Stimulated activated memory B cell treated with anti-CD40 and anti-IgM and Interleukin-4, amounts not matched to agents 10 μg/mL and 1 μg/mL and 100 μg/mL, for 72 hours (primary cell): ENCODE measurements around the gene RTN4RL2.
A peak's percentile ranks its signal among the peaks of the same experiment; 100 is the strongest.

ENCODE experiments used
- ATAC-seq: fragments of 150-1000 bp; cut with Tn5 transposase; 2 replicates; pipeline ENCODE4 v1.10.0; 2021
- H3K27ac Mint-ChIP-seq: one replicate; pipeline ENCODE4 v1.8.0; 2022; ENCODE audit warnings: mild to moderate bottlenecking, mixed read lengths
- H3K27me3 Mint-ChIP-seq: one replicate; pipeline ENCODE4 v1.8.0; 2022; ENCODE audit warnings: mixed read lengths
- H3K36me3 Mint-ChIP-seq: one replicate; pipeline ENCODE4 v1.8.0; 2022; ENCODE audit warnings: mixed read lengths
- H3K4me1 Mint-ChIP-seq: one replicate; pipeline ENCODE4 v1.8.0; 2022; ENCODE audit warnings: mixed read lengths
- H3K4me3 Mint-ChIP-seq: one replicate; pipeline ENCODE4 v1.8.0; 2022; ENCODE audit warnings: mild to moderate bottlenecking, moderate library complexity, mixed read lengths
- H3K9me3 Mint-ChIP-seq: one replicate; pipeline ENCODE4 v1.8.0; 2022; ENCODE audit warnings: mixed read lengths

RTN4RL2 gene

DNA sequence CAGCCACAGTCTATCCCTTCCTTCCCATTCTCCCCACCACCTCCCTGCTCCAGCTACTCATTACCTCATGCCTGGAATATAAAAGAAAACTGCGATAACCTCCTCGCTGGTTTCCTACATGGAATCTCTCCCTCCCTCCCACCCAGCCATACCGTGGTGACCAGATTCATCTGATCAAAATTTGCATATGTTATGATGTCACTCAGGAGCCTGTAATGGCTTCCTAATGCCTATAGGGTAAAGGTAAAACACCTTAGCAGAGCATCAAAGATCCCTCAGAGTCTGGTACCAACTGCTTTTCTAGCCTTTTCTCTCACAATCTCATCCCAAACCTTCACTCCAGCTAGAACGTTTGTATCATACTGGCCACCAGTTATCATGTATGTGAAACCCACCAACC is 19.6 kb downstream of the RTN4RL2 start:
- ATAC-seq = no peak
- H3K4me3 Mint-ChIP-seq = no peak overlapping the region
- H3K27me3 Mint-ChIP-seq = peaks cover 49% of the 10 kb centered on the region
- peaks cover 72% of the 10 kb centered on the region for H3K4me1 Mint-ChIP-seq
- H3K9me3 Mint-ChIP-seq = no peaks in the 10 kb centered on the region
- no peaks in the 10 kb centered on the region for H3K36me3 Mint-ChIP-seq
- no peak overlapping the region for H3K27ac Mint-ChIP-seq

DNA sequence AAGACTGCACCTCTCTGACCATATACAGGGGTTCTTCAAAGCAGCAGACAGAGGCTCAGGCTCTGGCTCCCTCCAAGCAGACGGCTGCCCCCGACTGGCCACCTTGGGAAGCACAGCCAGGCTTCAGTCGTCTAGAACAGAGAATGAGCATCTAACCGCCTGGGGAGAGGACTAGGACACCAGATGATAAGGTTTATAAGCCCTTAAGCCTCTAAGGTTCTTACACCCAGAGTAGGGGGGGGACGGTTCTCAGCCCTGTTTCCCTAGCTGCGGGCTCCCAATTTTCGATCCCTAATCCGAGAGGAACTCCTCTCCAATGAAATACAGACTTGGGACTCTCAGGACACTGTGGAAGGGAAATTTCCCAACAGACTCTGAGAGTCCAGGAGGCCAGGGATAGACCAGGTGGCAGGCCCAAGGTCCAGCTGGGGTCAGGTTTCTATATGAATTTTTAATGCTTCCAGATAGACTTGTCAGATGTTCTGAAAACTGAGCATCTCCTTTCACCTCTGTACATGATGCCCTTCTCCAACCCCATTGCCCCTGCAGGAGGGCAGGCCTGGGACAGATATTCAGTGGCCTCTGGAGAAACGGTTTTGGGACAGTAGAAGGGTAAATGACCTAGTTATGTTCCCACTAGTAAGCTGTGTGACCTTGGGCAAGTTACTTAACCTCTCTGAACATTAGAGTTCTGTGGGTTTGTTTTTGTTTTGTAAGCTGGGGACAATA is 20.2 kb downstream of the RTN4RL2 start:
- Mint-ChIP-seq H3K36me3 (no peaks in the 10 kb centered on the region), H3K9me3 (no peaks in the 10 kb centered on the region), H3K27me3 (peaks cover 49% of the 10 kb centered on the region), H3K4me3 (no peak overlapping the region), H3K27ac (no peak overlapping the region), H3K4me1 (peaks cover 72% of the 10 kb centered on the region)
- ATAC-seq = peak; percentile 36

DNA sequence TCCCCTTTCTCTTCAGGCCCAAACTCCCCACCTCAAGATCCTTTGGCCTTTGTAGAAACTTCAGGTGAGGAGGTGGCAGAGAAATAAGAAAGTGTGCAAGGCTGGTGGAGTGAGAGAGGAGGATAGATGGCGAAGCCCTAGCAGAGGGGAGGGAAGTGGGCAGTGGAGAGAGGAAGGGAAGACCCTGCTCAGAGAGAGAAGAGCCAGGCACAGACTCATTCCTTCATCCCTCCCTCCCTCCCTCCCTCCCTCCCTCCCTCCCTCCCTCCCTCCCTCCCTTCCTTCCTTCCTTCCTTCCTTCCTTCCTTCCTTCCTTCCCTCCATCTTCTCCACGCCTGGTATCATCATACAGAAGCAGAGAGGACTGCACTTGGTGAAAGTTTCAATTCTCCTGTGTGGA is 21.0 kb downstream of the RTN4RL2 start:
- Mint-ChIP-seq H3K4me3 (no peak overlapping the region), H3K27me3 (peaks cover 49% of the 10 kb centered on the region), H3K9me3 (no peaks in the 10 kb centered on the region), H3K36me3 (no peaks in the 10 kb centered on the region), H3K27ac (no peak overlapping the region), H3K4me1 (peaks cover 64% of the 10 kb centered on the region)
- ATAC-seq = no peak

DNA sequence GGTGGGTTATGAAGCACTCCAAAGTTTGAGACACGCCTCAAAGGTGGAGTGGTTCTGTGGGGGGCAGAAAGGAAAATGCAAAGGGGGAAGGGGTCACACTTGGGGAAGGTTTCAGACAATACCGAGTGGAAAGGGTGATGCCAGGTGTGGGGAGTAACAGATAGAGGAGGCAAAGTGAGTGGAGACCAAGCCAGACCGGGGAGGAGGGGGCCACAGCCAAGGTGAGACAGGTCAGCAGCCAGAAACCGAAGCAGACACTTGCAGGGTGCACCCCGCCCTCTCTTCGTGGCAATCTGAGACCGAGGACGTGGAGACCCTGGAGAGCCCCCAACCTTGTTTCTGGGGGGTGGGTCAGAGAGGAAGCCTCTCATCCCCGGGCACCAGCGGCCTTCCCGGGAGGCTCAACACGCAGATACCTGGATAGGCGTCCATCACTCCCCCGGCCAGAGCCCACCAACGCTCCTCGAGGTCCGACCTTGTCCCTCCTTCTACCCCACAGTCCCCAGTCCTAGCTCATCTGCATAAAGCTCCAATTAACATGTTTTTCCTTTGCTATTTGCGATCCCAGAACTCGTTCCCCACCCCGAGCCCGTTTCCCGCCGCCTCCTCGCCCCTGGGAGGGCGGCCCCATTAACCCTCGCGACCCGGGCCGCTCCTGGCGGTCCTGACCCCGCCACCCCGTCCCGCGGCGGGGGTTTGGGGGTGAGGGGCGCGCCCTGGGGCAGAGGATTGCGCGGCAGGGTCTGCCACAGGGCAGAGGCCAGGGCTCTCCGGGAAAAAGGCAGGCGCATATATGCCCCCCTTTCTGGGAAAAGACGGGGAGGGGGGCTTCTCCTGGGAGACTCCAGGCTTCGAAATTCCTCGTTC is 21.8 kb downstream of the RTN4RL2 start:
- Mint-ChIP-seq H3K4me3 (peak overlapping the region; percentile 12), H3K27ac (peak overlapping the region; percentile 57), H3K36me3 (no peaks in the 10 kb centered on the region), H3K9me3 (no peaks in the 10 kb centered on the region), H3K4me1 (peaks cover 60% of the 10 kb centered on the region), H3K27me3 (peaks cover 46% of the 10 kb centered on the region)
- no peak for ATAC-seq

- Mint-ChIP-seq H3K27me3 (peaks cover 38% of the 10 kb centered on the region), H3K36me3 (peaks cover 7% of the 10 kb centered on the region), H3K4me1 (peaks cover 57% of the 10 kb centered on the region), H3K4me3 (peak overlapping the region; percentile 73), H3K9me3 (no peaks in the 10 kb centered on the region), H3K27ac (peak overlapping the region; percentile 57)
- peak; percentile 58 for ATAC-seq
Measured at GRCh38 chr11:57482782-57483561, 22.6 kb downstream of the RTN4RL2 start.

DNA sequence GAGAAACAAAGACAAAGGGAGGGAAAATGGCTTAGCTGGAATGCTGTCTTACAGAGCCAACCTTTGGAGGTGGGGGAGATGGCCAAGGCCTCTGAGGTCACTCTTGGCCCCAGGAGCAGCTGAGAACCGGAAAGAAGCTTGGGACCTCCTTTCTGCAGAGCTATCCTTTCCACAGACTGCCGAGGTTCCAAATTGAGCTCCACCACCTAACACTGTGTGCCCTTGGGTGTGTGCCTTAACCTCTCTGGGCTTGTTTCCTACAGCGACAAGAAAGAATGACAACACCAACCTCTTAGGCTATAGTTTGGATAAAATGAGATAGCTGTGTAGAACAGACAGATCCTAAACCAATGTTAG is 23.2 kb downstream of the RTN4RL2 start:
- Mint-ChIP-seq H3K27me3 (peaks cover 33% of the 10 kb centered on the region), H3K4me1 (peaks cover 53% of the 10 kb centered on the region), H3K36me3 (peaks cover 9% of the 10 kb centered on the region), H3K9me3 (no peaks in the 10 kb centered on the region), H3K4me3 (no peak overlapping the region), H3K27ac (no peak overlapping the region)
- no peak for ATAC-seq

DNA sequence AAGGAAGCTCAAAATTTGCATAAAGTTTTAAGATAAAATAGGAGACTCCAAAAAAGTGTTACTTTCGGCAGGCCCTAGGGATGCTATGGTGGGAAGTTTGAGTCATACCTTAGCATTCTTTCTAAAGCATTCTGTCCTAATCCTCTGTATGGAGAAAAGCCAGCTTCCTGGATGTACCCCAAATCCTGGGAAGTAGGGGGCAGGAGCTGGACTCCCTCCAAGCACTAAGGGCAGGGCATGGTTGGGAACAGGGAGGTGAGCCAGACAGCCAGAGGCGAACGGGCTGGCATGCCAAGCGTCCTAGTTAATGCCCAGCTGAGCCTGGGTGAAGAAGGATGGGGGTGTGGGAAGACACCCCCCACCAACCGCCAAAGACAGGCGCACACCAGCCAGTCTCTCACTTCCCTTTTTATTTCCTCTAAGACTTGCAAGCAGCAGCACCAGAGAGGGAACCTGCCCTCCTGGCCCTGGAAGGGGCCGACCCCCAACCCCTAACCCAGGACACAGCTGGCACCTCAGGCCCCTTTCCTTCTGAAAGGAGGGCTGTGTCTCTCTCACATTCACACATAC is 23.9 kb downstream of the RTN4RL2 start:
- H3K36me3 Mint-ChIP-seq = peaks cover 14% of the 10 kb centered on the region
- H3K27ac Mint-ChIP-seq = no peak overlapping the region
- H3K4me1 Mint-ChIP-seq = peaks cover 49% of the 10 kb centered on the region
- H3K27me3 Mint-ChIP-seq = peaks cover 32% of the 10 kb centered on the region
- H3K9me3 Mint-ChIP-seq = no peaks in the 10 kb centered on the region
- H3K4me3 Mint-ChIP-seq = no peak overlapping the region
- peak; percentile 81 for ATAC-seq

- H3K27ac Mint-ChIP-seq = no peak overlapping the region
- H3K4me3 Mint-ChIP-seq = no peak overlapping the region
- H3K9me3 Mint-ChIP-seq = no peaks in the 10 kb centered on the region
- peaks cover 23% of the 10 kb centered on the region for H3K27me3 Mint-ChIP-seq
- peaks cover 38% of the 10 kb centered on the region for H3K4me1 Mint-ChIP-seq
- peaks cover 14% of the 10 kb centered on the region for H3K36me3 Mint-ChIP-seq
- ATAC-seq = no peak
Measured at GRCh38 chr11:57485217-57485990, 25.1 kb downstream of the RTN4RL2 start.

DNA sequence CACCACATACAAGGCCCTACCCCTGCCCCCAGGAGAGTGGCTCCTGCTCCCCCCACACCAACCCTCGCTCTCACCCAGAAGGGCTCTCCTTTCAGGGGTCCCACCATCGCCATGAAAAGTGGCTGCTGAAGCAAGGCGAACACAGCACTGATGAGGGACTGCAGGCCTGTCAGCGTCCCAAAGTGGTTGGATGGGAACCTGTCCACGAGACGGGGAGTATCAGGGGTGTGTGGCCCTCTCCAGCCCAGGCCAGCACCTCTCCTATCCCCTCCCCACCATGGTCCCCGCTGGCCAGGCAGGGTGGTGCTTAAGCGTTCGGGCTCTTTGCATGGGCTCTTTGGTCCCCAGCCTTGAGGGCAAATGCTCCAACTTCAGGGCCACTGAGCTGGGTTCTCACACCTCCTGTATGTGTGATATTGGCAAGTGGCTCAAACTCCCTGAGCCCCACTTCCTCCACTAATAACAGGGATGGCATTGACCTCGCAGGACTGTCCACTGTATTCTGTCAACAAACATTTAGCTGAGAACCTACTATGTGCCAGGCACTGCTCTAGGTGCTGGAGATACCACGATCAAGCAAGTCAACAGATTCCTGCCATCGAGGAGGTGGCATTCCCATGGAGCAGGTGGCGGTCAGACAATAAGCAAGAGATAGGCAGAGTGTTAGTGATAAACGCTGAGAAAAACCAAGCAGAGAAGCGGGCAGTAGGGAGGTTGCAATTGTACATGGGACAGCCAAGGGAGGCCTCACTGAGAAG is 26.9 kb downstream of the RTN4RL2 start:
- no peak overlapping the region for H3K27ac Mint-ChIP-seq
- peaks cover 14% of the 10 kb centered on the region for H3K36me3 Mint-ChIP-seq
- H3K4me3 Mint-ChIP-seq = no peak overlapping the region
- peaks cover 24% of the 10 kb centered on the region for H3K4me1 Mint-ChIP-seq
- no peak for ATAC-seq
- H3K9me3 Mint-ChIP-seq = no peaks in the 10 kb centered on the region
- peaks cover 10% of the 10 kb centered on the region for H3K27me3 Mint-ChIP-seq

DNA sequence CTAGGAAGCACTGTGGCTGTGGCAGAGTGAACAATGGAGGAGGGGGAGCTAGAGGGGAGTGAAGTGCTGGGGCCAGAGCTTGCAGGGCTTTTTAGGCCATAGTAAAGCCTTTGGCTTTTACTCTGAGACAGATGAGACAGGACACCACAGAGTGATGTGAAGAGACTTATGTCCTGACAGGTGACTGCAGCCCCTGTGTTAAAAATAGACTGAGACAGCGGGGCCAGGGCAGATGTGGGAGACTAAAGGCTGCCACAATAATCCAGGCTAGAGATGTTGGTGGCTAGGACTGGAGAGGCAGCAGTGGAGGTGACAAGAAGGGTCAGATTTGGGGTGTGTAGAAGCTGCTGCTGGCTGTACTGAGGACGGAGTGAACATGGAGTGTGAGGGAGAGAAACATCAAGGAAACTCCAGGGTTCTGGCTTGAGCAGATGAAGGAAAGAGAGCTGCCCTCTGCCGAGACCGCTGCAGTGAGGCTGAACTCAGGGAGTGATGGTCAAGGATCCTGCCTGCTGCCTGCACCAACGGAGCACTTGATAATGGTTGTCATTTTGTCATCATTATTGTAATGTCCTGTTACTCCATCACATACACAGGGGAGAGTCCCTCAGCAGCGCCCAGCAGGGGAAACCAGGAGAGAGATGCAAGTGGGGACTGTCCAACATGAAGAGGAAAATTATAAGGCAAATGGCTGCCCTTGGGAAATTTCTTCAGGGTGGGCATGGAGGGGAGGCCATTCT is 27.8 kb downstream of the RTN4RL2 start:
- H3K36me3 Mint-ChIP-seq = peaks cover 14% of the 10 kb centered on the region
- peak overlapping the region; percentile 5 for H3K27ac Mint-ChIP-seq
- ATAC-seq = no peak
- no peak overlapping the region for H3K4me3 Mint-ChIP-seq
- H3K4me1 Mint-ChIP-seq = peaks cover 15% of the 10 kb centered on the region
- peaks cover 1% of the 10 kb centered on the region for H3K27me3 Mint-ChIP-seq
- no peaks in the 10 kb centered on the region for H3K9me3 Mint-ChIP-seq

GRCh38 chr11:57490456-57491248 is 30.3 kb downstream of the RTN4RL2 start:
- no peaks in the 10 kb centered on the region for H3K9me3 Mint-ChIP-seq
- peaks cover 14% of the 10 kb centered on the region for H3K36me3 Mint-ChIP-seq
- H3K4me3 Mint-ChIP-seq = no peak overlapping the region
- H3K27me3 Mint-ChIP-seq = no peaks in the 10 kb centered on the region
- ATAC-seq = no peak
- H3K27ac Mint-ChIP-seq = no peak overlapping the region
- H3K4me1 Mint-ChIP-seq = peaks cover 5% of the 10 kb centered on the region

- Mint-ChIP-seq H3K9me3 (no peaks in the 10 kb centered on the region), H3K27ac (no peak overlapping the region), H3K27me3 (no peaks in the 10 kb centered on the region), H3K4me1 (peaks cover 5% of the 10 kb centered on the region), H3K36me3 (peaks cover 14% of the 10 kb centered on the region), H3K4me3 (no peak overlapping the region)
- no peak for ATAC-seq
Measured at GRCh38 chr11:57491371-57492061, 31.2 kb downstream of the RTN4RL2 start.
